Transverse colon (tissue), 4 donors: ENCODE measurements around the gene RNF103. TPM values are rescaled to one million over a fixed set of nuclear protein-coding genes. Genes with fewer than 3 reads are reported as not detected.

Source experiments
- DNase-seq: peaks from one replicate; pipeline ENCODE4 v3.0.0-alpha.2; 2019
- H3K27ac ChIP-seq, 4 donors: fragments of 200-600 bp; sonication (generic); 2 replicates each; pipeline ENCODE4 v1.5.1; 2016 to 2018; ENCODE audit warnings: inconsistent platforms in 4 of 4
- H3K27me3 ChIP-seq: fragments of 200-600 bp; sonication (generic); 2 replicates; pipeline ENCODE4 v1.5.1; 2017; ENCODE audit warnings: inconsistent platforms
- H3K36me3 ChIP-seq, 4 donors: fragments of 200-600 bp; sonication (generic); 2 replicates each; pipeline ENCODE4 v1.5.1; 2017 to 2019; ENCODE audit warnings: inconsistent platforms in 4 of 4
- H3K4me1 ChIP-seq, 4 donors: fragments of 200-600 bp; sonication (generic); 2 replicates each; pipeline ENCODE4 v1.5.1; 2017 to 2020; ENCODE audit warnings: inconsistent platforms in 4 of 4
- H3K4me3 ChIP-seq, 4 donors: fragments of 200-600 bp; sonication (generic); 1 replicate in 1 of 4; 2 replicates in 3 of 4; pipeline versions ENCODE4 v1.5.1 to v1.6.1; 2017 to 2019; ENCODE audit warnings: inconsistent platforms in 4 of 4
- H3K9me3 ChIP-seq, 2 donors: fragments of 200-600 bp; sonication (generic); 2 replicates each; pipeline ENCODE4 v1.5.1; 2017 to 2019; ENCODE audit warnings: inconsistent platforms in 2 of 2
- CTCF ChIP-seq, 5 experiments: fragments of 200-600 bp in 3 of 5; fragments of 450-650 bp in 2 of 5; sonication (generic) in 3 of 5; IDR thresholded peaks; 1 replicate in 2 of 5; 2 replicates in 3 of 5; pipeline ENCODE4 v1.5.1; 2016 to 2017; ENCODE audit warnings: antibody characterized with exemption in 5 of 5, inconsistent platforms in 3 of 5, mild to moderate bottlenecking in 2 of 5, moderate library complexity in 1 of 5
- EP300 ChIP-seq: sonication (generic); formaldehyde crosslinking; IDR thresholded peaks from one replicate; pipeline ENCODE4 v1.6.1; 2017; ENCODE audit warnings: antibody characterized with exemption, low read depth
- POLR2A ChIP-seq: fragments of 450-650 bp; IDR thresholded peaks from one replicate; pipeline ENCODE4 v1.6.1; 2016; ENCODE audit warnings: antibody characterized with exemption, mild to moderate bottlenecking, moderate library complexity
- POLR2AphosphoS5 ChIP-seq, 3 donors: sonication (generic); formaldehyde crosslinking; IDR thresholded peaks; one replicate each; pipeline ENCODE4 v1.6.1; 2016; ENCODE audit warnings: antibody characterized with exemption in 3 of 3
- WGBS, 2 donors: methylation state at CpG; one replicate each; pipeline ENCODE4 v1.1.5; 2018; ENCODE audit warnings: low coverage in 1 of 2; 5-methylcytosine and 5-hydroxymethylcytosine counted together
- in situ Hi-C, 4 donors: fragments of 200-750 bp; cut with MboI; loops; one replicate each; pipeline versions ENCODE4 v1.15.0 to v1.15.1; 2017; ENCODE audit warnings: low sequenced_read_pairs in 3 of 4, low pct_ligation_motif_present in 1 of 4, low pct_unique_long_range_greater_than_20kb in 1 of 4
- intact Hi-C: fragments of 100-400 bp; cut with DNase I; formaldehyde crosslinking; loops from one replicate; pipeline ENCODE4 v1.15.1; 2023; ENCODE audit warnings: low total_unique reads
- total RNA-seq, 4 donors: library from RNA; depleted of rRNA; stranded (reverse); fragments of >200 nt; gene quantifications; one replicate each; pipeline ENCODE4 v1.1.0, GENCODE V29; 2016

Gene RNF103
- total RNA-seq, 4 donors from 2014 or later: 47.0 to 114 (median 103) TPM

- Histone ChIP-seq H3K27me3 (no peaks in the 10 kb centered on the region), H3K4me3 (peak overlapping the region in 2 of 4 donors; percentile 11 to 20), H3K4me1 (peaks cover 4 to 82% (median 25%) of the 10 kb centered on the region in 4 donors), H3K9me3 (no peaks in the 10 kb centered on the region), H3K27ac (peak overlapping the region; percentile 84 to 90 (median 86)), H3K36me3 (no peaks in the 10 kb centered on the region)
- WGBS, 2 donors: 30 to 59% methylated on average over 2 of the region's 2 CpGs
- intact Hi-C loops (no loop called here), in situ Hi-C loops (no loop called here)
- TF ChIP-seq CTCF (IDR thresholded peaks at IDR 0.05) (no peak), POLR2A (peak; percentile 41), POLR2AphosphoS5 (IDR thresholded peaks at IDR 0.05) (peak; percentile 47 to 73 (median 58)), EP300 (no peak)
- no peak for DNase-seq
Measured at GRCh38 chr2:86632672-86633071, 9.0 kb upstream of the RNF103 start.

DNA sequence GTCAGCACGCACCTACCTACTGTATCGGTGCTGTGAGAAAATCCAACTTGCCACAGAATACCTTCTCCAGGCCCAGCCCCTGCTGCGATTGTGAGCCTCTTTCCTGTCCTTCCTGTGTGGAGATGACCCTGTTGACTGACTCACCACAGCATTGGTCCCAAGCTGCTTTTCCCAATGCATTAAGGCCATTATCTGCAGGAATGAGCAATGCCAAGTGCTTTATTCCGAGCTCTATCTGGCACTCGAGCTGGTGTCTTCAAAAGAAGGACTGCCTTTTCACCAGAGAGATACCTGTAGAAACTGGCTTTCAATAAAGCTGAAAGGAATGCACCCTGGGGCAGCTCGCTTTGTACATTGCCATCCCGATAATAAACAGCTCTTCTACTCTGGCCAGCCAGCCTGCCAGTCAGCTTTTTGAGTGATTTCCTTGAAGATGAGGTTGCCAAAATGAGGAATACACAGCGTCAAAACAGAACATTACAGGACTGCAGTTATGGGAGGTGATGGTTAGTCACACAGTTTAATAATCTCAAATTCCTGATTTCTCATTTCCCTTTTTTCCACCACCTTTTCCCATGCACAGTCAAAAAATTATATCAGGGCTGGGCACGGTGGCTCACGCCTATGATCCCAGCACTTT lies 8.3 kb upstream of the RNF103 start:
- intact Hi-C loops: no loop called here
- Histone ChIP-seq H3K27ac (peak overlapping the region; percentile 84 to 90 (median 86)), H3K36me3 (no peaks in the 10 kb centered on the region), H3K4me1 (peaks cover 4 to 83% (median 25%) of the 10 kb centered on the region in 4 donors), H3K4me3 (peak overlapping the region in 2 of 4 donors; percentile 11 to 28), H3K27me3 (no peaks in the 10 kb centered on the region), H3K9me3 (no peaks in the 10 kb centered on the region)
- WGBS, 2 donors: 51 to 83% methylated on average over 2 to 10 of the region's 10 CpGs
- peak in 1 of 3 donors; percentile 8 for TF ChIP-seq POLR2AphosphoS5 (IDR thresholded peaks at IDR 0.05)
- TF ChIP-seq POLR2A: no peak
- no peak for TF ChIP-seq CTCF (IDR thresholded peaks at IDR 0.05)
- in situ Hi-C loops: no loop called here
- DNase-seq: no peak

- DNase-seq: no peak
- TF ChIP-seq POLR2AphosphoS5 (IDR thresholded peaks at IDR 0.05) (no peak), EP300 (no peak), CTCF (IDR thresholded peaks at IDR 0.05) (no peak), POLR2A (no peak)
- H3K36me3 ChIP-seq: no peaks in the 10 kb centered on the region
- 46 to 58% methylated on average over 3 of the region's 3 CpGs for WGBS, 2 donors
- in situ Hi-C loops: loop anchor here in 1 of 4 donors (10.0 kb wide), 2 partner anchors 63 to 77 kb away; partner anchors contain the start of gene CHMP3
- H3K27ac ChIP-seq: peak overlapping the region in 1 of 4 donors; percentile 29
- H3K4me1 ChIP-seq: peaks cover 4 to 62% (median 23%) of the 10 kb centered on the region in 4 donors
- H3K9me3 ChIP-seq: no peaks in the 10 kb centered on the region
- no peak overlapping the region for H3K4me3 ChIP-seq
- no peaks in the 10 kb centered on the region for H3K27me3 ChIP-seq
- intact Hi-C loops: no loop called here
Measured at GRCh38 chr2:86628091-86628522, 4.4 kb upstream of the RNF103 start.

DNA sequence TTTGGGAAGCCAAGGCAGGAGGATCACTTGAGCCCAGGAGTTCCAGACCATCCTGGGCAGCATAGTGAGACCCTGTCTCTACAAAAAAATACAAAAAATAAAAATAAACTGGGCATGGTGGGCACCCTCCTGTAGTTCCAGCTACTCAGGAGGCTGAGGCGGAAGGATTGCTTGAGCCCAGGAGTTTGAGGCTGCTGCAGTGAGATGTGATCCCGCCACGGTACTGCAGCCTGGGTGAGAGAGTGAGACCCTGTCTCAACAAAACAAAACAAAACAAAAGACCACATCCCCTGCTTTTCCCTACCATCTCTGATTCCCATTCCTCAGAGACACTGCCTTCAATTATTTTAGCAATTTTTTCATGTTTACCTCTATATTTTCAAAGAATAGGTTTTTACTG lies 3.9 kb upstream of the RNF103 start:
- WGBS, 2 donors: 94 to 99% methylated on average over 3 of the region's 3 CpGs
- intact Hi-C loops: no loop called here
- H3K9me3 ChIP-seq: no peaks in the 10 kb centered on the region
- no peak overlapping the region for H3K27ac ChIP-seq
- no peaks in the 10 kb centered on the region for H3K36me3 ChIP-seq
- in situ Hi-C loops: loop anchor here in 1 of 4 donors (10.0 kb wide), 2 partner anchors 63 to 77 kb away; partner anchors contain the start of gene CHMP3
- no peak for DNase-seq
- no peak overlapping the region for H3K4me3 ChIP-seq
- H3K4me1 ChIP-seq: peaks cover 4 to 58% (median 20%) of the 10 kb centered on the region in 4 donors
- no peaks in the 10 kb centered on the region for H3K27me3 ChIP-seq
- TF ChIP-seq CTCF (IDR thresholded peaks at IDR 0.05): no peak
- no peak for TF ChIP-seq POLR2A
